GM23338 (cell line): ENCODE measurements around the gene NRP1.

Experiments
- CTCF ChIP-seq, 2 experiments: fragments of 200-600 bp in 1 of 2; sonication (generic) in 1 of 2; conservative IDR thresholded peaks; 2 replicates each; pipeline versions ENCODE4 v1.5.1 to v1.6.1; 2016 to 2017; ENCODE audit warnings: antibody characterized with exemption in 2 of 2, low read depth in 2 of 2, mild to moderate bottlenecking in 2 of 2, moderate library complexity in 1 of 2
- EZH2 ChIP-seq: fragments of 200-600 bp; sonication (generic); IDR thresholded peaks from one replicate; pipeline ENCODE4 v1.8.0; 2017; ENCODE audit warnings: antibody characterized with exemption, mild to moderate bottlenecking, low read depth; ENCODE audit not compliant: unreplicated experiment
- EZH2phosphoT487 ChIP-seq: fragments of 200-600 bp; sonication (generic); IDR thresholded peaks from one replicate; pipeline ENCODE4 v1.8.1; 2018; ENCODE audit warnings: antibody characterized with exemption; ENCODE audit not compliant: unreplicated experiment
- POLR2AphosphoS5 ChIP-seq: IDR thresholded peaks from 2 replicates; pipeline ENCODE4 v1.6.1; 2016; ENCODE audit warnings: antibody characterized with exemption, low read depth
- ZNF462 ChIP-seq: fragments of 250-450 bp; sonication (Bioruptor Pico); IDR thresholded peaks from 2 replicates; pipeline ENCODE4 v1.5.0; 2020; ENCODE audit warnings: mild to moderate bottlenecking, moderate library complexity

GRCh38 chr10:33332183-33333065, 2.0 kb downstream of the NRP1 start:
- no peak for TF ChIP-seq EZH2
- no peak for TF ChIP-seq CTCF (conservative IDR thresholded peaks at IDR 0.05; ENCODE audit: low read depth in 2 of 2)
- TF ChIP-seq ZNF462 (CRISPR knock-in tag), result no peak
- no peak for TF ChIP-seq EZH2phosphoT487
- no peak for TF ChIP-seq POLR2AphosphoS5
